Natural killer cell (primary cell): ENCODE data around the gene POT1. TPM values are rescaled to one million over a fixed set of nuclear protein-coding genes. Genes with fewer than 3 reads are reported as not detected.

Experiments used
- ATAC-seq, 3 donors: fragments of 150-1000 bp in 2 of 3; fragments of 200-7000 bp in 1 of 3; cut with Tn5 transposase; 1 replicate in 1 of 3; 2 replicates in 2 of 3; pipeline ENCODE4 v1.10.0; 2021; ENCODE audit warnings: mild to moderate bottlenecking in 2 of 3, moderate library complexity in 2 of 3
- DNase-seq, 2 donors: peaks; one replicate each; pipeline versions ENCODE4 v3.0.0 to v3.0.0-alpha.2; 2013 to 2021; ENCODE audit warnings: mixed read lengths in 1 of 2
- H3K27ac ChIP-seq: one replicate; pipeline ENCODE4 v1.5.1; 2013; ENCODE audit warnings: mild to moderate bottlenecking, low read length
- H3K27me3 ChIP-seq: one replicate; pipeline ENCODE4 v1.6.1; 2013; ENCODE audit warnings: low read length; ENCODE audit not compliant: control insufficient read depth, insufficient read depth
- H3K36me3 ChIP-seq: one replicate; pipeline ENCODE4 v1.6.1; 2013; ENCODE audit warnings: low read length; ENCODE audit not compliant: control insufficient read depth, insufficient read depth
- H3K4me1 ChIP-seq: one replicate; pipeline ENCODE4 v1.6.1; 2013; ENCODE audit warnings: low read length; ENCODE audit not compliant: control insufficient read depth, insufficient read depth
- H3K4me3 ChIP-seq: one replicate; pipeline ENCODE4 v1.5.1; 2013; ENCODE audit warnings: low read length
- H3K9me3 ChIP-seq: one replicate; pipeline ENCODE4 v1.6.1; 2013; ENCODE audit warnings: low read length; ENCODE audit not compliant: control insufficient read depth, insufficient read depth
- H3K27ac Mint-ChIP-seq, 2 donors: one replicate each; pipeline ENCODE4 v1.8.0; 2022; ENCODE audit warnings: mild to moderate bottlenecking in 2 of 2, mixed read lengths in 2 of 2, moderate library complexity in 1 of 2
- H3K27me3 Mint-ChIP-seq, 2 donors: one replicate each; pipeline ENCODE4 v1.8.0; 2022; ENCODE audit warnings: low read depth in 2 of 2, mixed read lengths in 2 of 2
- H3K36me3 Mint-ChIP-seq: one replicate; pipeline ENCODE4 v1.8.0; 2022; ENCODE audit warnings: mixed read lengths
- H3K4me1 Mint-ChIP-seq, 2 donors: one replicate each; pipeline ENCODE4 v1.8.0; 2022; ENCODE audit warnings: mixed read lengths in 2 of 2
- H3K4me3 Mint-ChIP-seq: one replicate; pipeline ENCODE4 v1.8.0; 2022; ENCODE audit warnings: mild to moderate bottlenecking, moderate library complexity, mixed read lengths
- H3K9me3 Mint-ChIP-seq, 2 donors: one replicate each; pipeline ENCODE4 v1.8.0; 2022; ENCODE audit warnings: mixed read lengths in 2 of 2
- CTCF ChIP-seq: fragments of 200-600 bp; IDR thresholded peaks from one replicate; pipeline ENCODE4 v1.8.0; 2022; ENCODE audit warnings: antibody characterized with exemption
- WGBS: methylation state at CpG from one replicate; pipeline ENCODE4 v1.1.7; 2013; ENCODE audit warnings: missing lambda C conversion rate; ENCODE audit not compliant: insufficient coverage; 5-methylcytosine and 5-hydroxymethylcytosine counted together
- intact Hi-C: fragments of 100-400 bp; cut with micrococcal nuclease; formaldehyde crosslinking; loops from one replicate; pipeline ENCODE4 v1.14.2; 2022
- total RNA-seq, 4 donors: library from RNA; stranded (reverse); fragments of 120-200 nt in 1 of 4; gene quantifications; one replicate each; pipeline versions ENCODE4 v1.2.3 to v1.2.4, GENCODE V29; 2013 to 2022

Gene POT1
- total RNA-seq, 3 donors from 2014 or later (not counting 1 experiment from before 2014, with no cell fraction given), result 19.7 to 22.0 (median 20.8) TPM

GRCh38 chr7:124924906-124925305 is 4.7 kb downstream of the POT1 start:
- no peak overlapping the region for H3K4me3 Mint-ChIP-seq
- H3K36me3 Mint-ChIP-seq, result no peaks in the 10 kb centered on the region
- no peak for TF ChIP-seq CTCF
- intact Hi-C loops, result no loop called here
- Histone ChIP-seq H3K4me3 (no peak overlapping the region), H3K27me3 (no peaks in the 10 kb centered on the region), H3K4me1 (peaks cover 2% of the 10 kb centered on the region), H3K27ac (no peak overlapping the region), H3K36me3 (peaks cover 2% of the 10 kb centered on the region), H3K9me3 (no peaks in the 10 kb centered on the region)
- no peaks in the 10 kb centered on the region for H3K27me3 Mint-ChIP-seq
- ATAC-seq, result no peak
- H3K27ac Mint-ChIP-seq, result peak overlapping the region in 1 of 2 donors; percentile 1
- DNase-seq, result no peak
- peaks cover 28 to 52% of the 10 kb centered on the region in 2 donors for H3K4me1 Mint-ChIP-seq
- H3K9me3 Mint-ChIP-seq, result no peaks in the 10 kb centered on the region

- Histone ChIP-seq H3K4me1 (no peaks in the 10 kb centered on the region), H3K27ac (no peak overlapping the region), H3K9me3 (no peaks in the 10 kb centered on the region), H3K27me3 (no peaks in the 10 kb centered on the region), H3K36me3 (peaks cover 2% of the 10 kb centered on the region), H3K4me3 (no peak overlapping the region)
- DNase-seq (no peak), ATAC-seq (no peak)
- peaks cover 12 to 35% of the 10 kb centered on the region in 2 donors for H3K4me1 Mint-ChIP-seq
- H3K36me3 Mint-ChIP-seq, result no peaks in the 10 kb centered on the region
- no peaks in the 10 kb centered on the region for H3K27me3 Mint-ChIP-seq
- intact Hi-C loops, result no loop called here
- H3K9me3 Mint-ChIP-seq, result no peaks in the 10 kb centered on the region
- no peak overlapping the region for H3K4me3 Mint-ChIP-seq
- TF ChIP-seq CTCF, result no peak
- peak overlapping the region in 1 of 2 donors; percentile 10 for H3K27ac Mint-ChIP-seq
These were observed 7.4 kb downstream of the POT1 start for GRCh38 chr7:124922200-124922599.

GRCh38 chr7:124919841-124920240 is 9.8 kb downstream of the POT1 start:
- no peak overlapping the region for H3K27ac ChIP-seq
- no peak overlapping the region for H3K27ac Mint-ChIP-seq
- H3K9me3 ChIP-seq, result no peaks in the 10 kb centered on the region
- WGBS, result 86% methylated on average over 2 of the region's 2 CpGs
- no peak overlapping the region for H3K4me3 Mint-ChIP-seq
- intact Hi-C loops, result no loop called here
- no peaks in the 10 kb centered on the region for H3K36me3 Mint-ChIP-seq
- H3K36me3 ChIP-seq, result peaks cover 5% of the 10 kb centered on the region
- H3K27me3 Mint-ChIP-seq, result no peaks in the 10 kb centered on the region
- DNase-seq, result no peak
- no peak overlapping the region for H3K4me3 ChIP-seq
- no peaks in the 10 kb centered on the region for H3K9me3 Mint-ChIP-seq
- H3K4me1 Mint-ChIP-seq, result peaks cover 8 to 32% of the 10 kb centered on the region in 2 donors
- ATAC-seq, result no peak
- H3K4me1 ChIP-seq, result no peaks in the 10 kb centered on the region
- TF ChIP-seq CTCF, result no peak
- H3K27me3 ChIP-seq, result no peaks in the 10 kb centered on the region

GRCh38 chr7:124918662-124919061 is 11.0 kb downstream of the POT1 start:
- Histone ChIP-seq H3K4me3 (no peak overlapping the region), H3K27ac (no peak overlapping the region), H3K4me1 (no peaks in the 10 kb centered on the region), H3K36me3 (peaks cover 7% of the 10 kb centered on the region), H3K27me3 (no peaks in the 10 kb centered on the region), H3K9me3 (no peaks in the 10 kb centered on the region)
- Mint-ChIP-seq H3K9me3 (no peaks in the 10 kb centered on the region), H3K36me3 (no peaks in the 10 kb centered on the region), H3K4me3 (no peak overlapping the region), H3K4me1 (peaks cover 0 to 21% of the 10 kb centered on the region in 2 donors), H3K27me3 (no peaks in the 10 kb centered on the region), H3K27ac (no peak overlapping the region)
- intact Hi-C loops, result no loop called here
- DNase-seq (no peak), ATAC-seq (no peak)
- 90% methylated on average over 3 of the region's 3 CpGs for WGBS
- TF ChIP-seq CTCF, result no peak
